ENCODE data around the gene POLR2L.

The POLR2L gene

DNA sequence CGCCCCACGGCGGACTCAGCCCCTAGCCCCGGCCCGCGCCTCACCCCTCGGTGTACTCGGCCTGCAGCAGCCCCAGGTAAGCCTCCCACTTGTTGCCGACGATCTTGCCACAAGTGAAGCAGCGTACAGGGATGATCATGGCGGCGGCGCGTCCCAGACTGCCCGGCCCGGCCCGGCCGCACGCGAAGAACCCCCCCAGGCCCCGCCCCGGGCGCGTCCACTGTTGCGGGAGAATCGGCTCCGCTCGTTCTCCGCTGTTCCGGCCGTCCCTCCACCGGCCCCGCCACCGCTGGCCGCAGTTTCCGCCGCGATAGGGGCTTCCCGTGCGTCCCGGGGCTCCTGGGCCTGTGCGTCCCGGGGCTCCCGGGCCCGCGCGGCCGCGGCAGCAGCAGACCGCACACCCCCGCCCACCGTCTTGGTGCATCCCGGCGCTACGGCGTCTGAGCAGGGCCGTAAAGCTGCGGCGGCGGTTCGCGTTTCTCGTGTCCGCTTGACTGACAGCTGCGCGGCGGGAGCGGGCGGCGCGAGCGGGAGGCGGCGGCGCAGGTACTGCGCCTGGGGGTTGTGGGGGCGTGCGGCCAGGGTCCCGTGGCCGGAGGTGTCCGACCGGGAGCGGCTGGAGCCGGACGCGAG lies at the start of gene POLR2L, which contains the start of gene TSPAN4:
Gene POLR2L, minus strand, starts transcription at position 160 of the 633 bp plus-strand sequence. Its CDS starts 21 bp downstream, at position 139.
Gene TSPAN4, plus strand, starts transcription at position 483 of the 633 bp plus-strand sequence. CDS start 7,453 bp downstream, outside the sequence.
- DNase-seq (ENCODE audit: low spot score), result peak; percentile 90

- DNase-seq (ENCODE audit: low spot score), result no peak
These were observed 48.6 kb upstream of the POLR2L start for GRCh38 chr11:890794-891540.

DNA sequence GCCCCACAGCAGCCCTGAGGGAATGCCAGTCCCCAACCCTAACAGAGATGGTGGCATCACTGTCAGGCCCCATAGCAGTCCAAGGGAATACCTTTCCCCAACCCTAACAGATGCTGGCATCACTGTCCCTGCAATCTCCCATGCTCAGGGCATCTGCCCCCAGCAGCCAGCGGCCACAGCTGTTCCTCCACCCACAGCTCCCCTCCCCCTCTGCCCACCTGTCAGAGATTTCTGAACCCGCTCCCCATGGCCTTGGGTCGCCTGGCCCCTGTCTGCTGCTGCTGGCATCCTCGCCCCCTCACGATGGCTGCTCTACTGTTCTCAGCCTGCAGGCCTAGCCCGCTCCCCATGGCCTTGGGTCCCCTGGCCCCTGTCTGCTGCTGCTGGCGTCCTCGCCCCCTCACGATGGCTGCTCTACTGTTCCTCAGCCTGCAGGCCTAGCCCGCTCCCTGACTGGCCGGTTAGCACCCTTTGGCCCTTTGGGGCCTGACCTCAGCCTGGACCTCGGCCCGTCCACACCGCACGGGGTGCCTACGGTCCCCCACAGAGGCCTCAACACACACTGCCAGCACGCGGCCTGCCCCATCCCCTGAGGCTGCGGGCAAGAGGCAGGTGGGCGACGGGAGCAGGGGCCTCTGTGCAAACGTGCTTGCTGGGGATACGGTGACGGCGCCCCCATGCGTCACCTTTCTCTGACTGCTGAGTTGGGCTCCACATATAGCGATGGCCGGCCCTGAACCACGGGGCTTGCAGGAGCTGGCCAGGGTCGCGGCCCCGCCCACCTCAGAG lies 47.6 kb upstream of the POLR2L start:
- DNase-seq (ENCODE audit: low spot score), result no peak

DNA sequence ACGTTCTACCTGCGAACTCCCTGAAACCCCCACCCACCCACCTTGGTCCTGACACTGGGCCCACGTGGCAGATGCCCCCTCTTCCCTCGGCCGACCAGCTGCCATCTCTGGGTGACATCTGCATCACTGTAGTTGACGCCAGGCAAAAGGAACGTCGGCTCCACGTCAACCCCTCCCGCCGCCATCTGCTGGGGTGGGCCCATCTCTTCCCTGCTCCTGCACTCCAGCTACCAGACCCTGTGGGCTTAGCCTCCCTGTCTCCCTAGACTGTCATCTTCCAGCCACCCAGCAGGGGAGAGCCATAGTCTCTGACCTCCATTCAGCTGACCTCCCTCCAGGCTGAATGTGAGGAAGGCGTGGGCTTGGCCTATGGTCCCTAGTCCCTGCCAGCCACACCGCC lies 46.9 kb upstream of the POLR2L start:
- DNase-seq (ENCODE audit: low spot score), result no peak

GRCh38 chr11:888310-889212 lies 46.2 kb upstream of the POLR2L start:
- no peak for DNase-seq (ENCODE audit: low spot score)

GRCh38 chr11:887589-887988 lies 45.3 kb upstream of the POLR2L start:
- no peak for DNase-seq (ENCODE audit: low spot score)

- no peak for DNase-seq (ENCODE audit: low spot score)
These were observed 44.2 kb upstream of the POLR2L start for GRCh38 chr11:886568-886967.

- no peak for DNase-seq (ENCODE audit: low spot score)
These were observed 42.3 kb upstream of the POLR2L start for GRCh38 chr11:884578-885070.

DNA sequence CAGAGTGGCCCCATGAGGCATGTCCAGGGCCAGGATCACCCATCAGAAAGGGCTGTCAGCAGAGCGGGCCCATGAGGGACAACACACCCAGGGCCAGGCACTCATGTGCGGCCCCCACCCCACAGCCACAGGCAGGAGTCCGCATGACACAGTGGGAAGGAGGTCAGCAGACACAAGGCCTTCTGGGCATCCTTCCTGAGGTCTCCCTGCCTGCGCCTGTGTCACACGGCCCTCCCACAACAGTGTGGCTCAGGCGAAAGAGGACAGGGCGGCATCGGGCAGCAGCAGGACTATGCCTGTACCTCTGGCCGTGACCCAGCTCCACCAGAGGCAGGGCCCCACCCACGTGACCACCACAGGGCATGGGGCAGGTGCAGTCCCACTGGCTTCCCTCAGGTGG lies 41.2 kb upstream of the POLR2L start:
- DNase-seq (ENCODE audit: low spot score), result no peak

GRCh38 chr11:882596-882995 lies 40.3 kb upstream of the POLR2L start:
- no peak for DNase-seq (ENCODE audit: low spot score)

DNA sequence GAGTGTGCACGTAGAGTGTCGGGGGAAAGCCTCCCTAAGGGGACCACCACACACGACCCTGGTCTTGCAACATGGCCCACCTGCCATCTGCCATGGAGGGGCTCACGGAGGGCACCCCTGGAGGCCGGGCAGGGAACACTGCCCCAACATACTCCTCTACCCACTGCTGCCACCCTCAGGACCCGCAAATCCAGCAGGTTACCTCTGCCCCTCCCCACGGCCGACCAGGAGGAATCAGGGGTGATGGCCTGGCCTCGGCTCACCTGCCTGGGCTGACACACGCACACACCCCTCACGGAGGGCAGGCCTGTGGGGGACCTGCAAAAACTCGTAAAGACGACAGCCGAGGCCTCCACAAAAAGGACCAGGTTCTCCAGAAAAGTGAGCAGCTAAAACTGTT lies 38.1 kb upstream of the POLR2L start:
- DNase-seq (ENCODE audit: low spot score), result no peak

- peak; percentile 79 for DNase-seq (ENCODE audit: low spot score)
These were observed 35.2 kb upstream of the POLR2L start for GRCh38 chr11:877565-877964.

DNA sequence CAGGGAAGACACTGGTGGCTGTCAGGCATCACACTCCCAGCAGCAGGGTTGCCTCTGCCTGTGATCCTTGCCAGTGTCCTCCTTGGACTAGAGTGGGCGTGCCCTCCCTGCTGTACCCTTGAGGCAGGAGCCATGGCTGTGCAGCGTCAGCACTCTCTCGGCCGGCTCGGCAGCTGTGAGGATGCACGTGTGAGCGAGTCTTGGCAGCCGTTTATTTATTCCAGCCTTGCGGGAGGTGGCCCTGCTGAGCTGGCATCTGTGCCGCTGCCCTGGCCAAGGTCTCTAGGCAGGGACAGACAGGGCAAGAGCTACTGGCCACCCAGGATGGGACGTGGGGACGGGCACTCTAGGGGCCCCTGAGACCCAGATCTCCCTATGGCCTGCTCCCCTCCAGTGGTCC lies 34.2 kb upstream of the POLR2L start:
- DNase-seq (ENCODE audit: low spot score), result peak; percentile 39

DNA sequence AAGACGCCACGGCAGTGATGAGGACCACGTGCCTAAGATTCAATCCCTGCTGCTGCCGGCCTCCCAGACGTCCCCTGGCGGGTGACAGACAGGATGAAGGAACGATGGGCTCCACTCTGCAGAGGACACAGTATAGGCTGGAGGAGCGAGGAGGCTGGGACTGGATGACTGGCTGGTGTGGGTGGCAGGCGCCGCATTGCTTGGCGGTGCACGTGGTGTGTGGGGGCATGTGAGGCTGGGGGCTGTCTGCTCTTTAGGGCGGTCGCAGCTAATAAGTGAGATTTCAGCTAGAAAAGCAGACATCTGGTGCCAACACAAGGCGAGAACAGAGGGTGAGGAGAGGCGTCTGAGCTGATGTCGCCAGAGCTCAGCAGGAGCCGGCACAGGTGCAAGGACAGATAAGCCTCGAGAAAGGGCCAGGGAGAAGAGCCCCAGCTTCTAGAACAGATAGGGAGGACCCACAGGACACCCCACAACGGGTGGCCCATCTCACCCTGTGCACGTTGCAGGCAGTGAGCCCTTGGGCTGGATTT lies 33.5 kb upstream of the POLR2L start:
- peak; percentile 91 for DNase-seq (ENCODE audit: low spot score)

DNA sequence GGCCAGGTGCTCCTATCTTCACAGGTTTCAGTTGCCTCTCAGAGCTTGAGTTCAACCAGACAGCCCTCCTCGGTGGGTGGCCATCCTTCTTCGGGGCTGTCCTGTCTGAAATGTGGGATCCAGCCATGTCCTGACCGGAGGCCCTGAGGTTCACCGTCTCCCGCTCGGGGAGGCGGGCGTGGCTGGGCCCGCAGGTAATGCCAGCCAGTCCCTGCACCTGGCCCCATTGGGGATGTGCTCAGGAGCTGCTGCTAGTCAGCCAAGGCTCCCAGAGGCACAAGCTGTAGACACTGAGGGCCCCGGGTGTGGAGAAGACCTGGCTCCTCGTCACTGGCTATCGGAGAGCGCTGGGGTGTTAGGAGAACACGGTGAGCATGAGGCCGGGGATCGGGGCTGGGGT lies 32.9 kb upstream of the POLR2L start:
- no peak for DNase-seq (ENCODE audit: low spot score)

DNA sequence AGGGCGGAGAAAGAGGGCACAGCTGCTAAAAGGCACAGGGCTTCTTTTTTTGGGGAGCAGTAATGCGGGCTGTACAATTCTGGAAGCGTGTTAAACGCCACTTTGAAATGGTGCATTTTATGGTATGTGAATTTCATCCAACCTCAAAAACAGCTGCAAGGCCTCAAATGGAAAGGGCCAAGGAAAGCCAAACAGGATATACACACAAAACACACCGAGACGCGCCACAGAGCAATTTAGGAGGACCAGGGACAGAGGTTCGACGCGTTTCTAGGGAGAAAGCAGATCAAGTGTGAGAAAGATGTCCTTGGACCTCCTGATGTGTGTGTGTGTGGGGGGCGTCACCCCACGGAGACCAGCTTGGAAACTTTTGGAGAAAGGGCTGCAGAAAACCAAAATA lies 31.4 kb upstream of the POLR2L start:
- no peak for DNase-seq (ENCODE audit: low spot score)

GRCh38 chr11:872799-873198 lies 30.5 kb upstream of the POLR2L start:
- DNase-seq (ENCODE audit: low spot score), result no peak

DNA sequence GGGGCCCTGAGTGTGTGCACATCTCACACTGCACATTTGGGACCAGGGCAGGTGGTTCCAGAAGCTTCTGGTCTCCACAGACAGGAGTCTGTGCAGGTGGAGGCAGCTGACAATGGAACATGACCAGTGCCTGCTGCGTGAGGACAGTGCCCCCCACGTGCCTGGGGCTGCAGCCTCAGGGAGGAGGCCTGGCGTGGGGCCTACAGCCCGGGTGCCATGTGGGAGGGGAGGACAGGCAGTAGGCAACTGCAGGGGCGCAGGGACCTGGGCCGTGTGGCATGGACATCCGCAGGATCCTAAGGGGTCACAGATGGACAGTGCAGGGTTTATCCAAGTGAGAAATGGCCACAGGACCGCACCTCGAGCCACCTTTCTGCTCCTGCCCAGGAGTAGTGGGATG lies 29.1 kb upstream of the POLR2L start:
- no peak for DNase-seq (ENCODE audit: low spot score)

DNA sequence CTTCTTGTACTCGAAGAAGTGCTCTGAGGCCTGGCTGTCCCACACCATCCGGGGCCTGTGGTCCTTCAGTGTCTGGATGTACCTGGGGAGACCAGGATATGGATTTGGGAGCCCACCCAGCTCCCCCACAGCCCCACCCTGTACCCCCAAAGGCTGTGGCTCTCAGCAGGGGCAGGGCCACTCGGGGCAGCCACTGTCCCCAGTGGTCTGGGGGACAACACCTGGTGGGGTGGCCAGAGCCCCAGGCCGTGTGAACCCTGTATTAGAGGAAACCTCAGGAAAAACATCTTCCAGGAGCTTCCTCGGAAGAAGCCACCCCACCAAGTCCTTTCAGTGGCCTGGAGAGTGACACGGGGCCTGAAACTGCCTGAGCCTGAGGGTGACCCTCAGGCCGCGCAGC lies 28.1 kb upstream of the POLR2L start:
- DNase-seq (ENCODE audit: low spot score), result no peak

DNA sequence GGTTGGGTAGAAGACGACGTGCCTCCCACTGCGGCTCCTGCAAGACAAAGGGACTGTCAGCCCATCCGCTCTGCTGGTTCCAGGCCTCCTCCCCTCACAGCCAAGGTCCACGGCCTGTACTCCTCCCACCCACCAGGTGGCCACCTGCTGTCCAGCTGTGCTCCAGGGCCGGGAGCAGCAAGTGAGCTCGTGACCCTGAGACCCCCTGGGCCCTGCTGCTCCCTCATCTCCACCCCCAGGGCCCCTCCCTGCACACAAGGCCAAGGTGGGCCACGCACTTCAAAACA lies 27.7 kb upstream of the POLR2L start:
- no peak for DNase-seq (ENCODE audit: low spot score)

- no peak for DNase-seq (ENCODE audit: low spot score)
These were observed 27.2 kb upstream of the POLR2L start for GRCh38 chr11:869399-870126.
